Pulmonary artery endothelial cell (primary cell): ENCODE results near the gene LMF1. TPM values are rescaled to one million over a fixed set of nuclear protein-coding genes. Genes with fewer than 3 reads are reported as not detected.

Experiments used
- DNase-seq: peaks from one replicate; pipeline ENCODE4 v3.0.0-alpha.2; 2011; ENCODE audit warnings: low read depth, low spot score
- total RNA-seq: library from RNA; depleted of rRNA; stranded (reverse); fragments of >200 nt; gene quantifications from 2 replicates; pipeline ENCODE4 v1.2.3, GENCODE V29; 2014

Gene LMF1
- total RNA-seq, 1 donor from 2014 or later: 12.9 TPM

DNA sequence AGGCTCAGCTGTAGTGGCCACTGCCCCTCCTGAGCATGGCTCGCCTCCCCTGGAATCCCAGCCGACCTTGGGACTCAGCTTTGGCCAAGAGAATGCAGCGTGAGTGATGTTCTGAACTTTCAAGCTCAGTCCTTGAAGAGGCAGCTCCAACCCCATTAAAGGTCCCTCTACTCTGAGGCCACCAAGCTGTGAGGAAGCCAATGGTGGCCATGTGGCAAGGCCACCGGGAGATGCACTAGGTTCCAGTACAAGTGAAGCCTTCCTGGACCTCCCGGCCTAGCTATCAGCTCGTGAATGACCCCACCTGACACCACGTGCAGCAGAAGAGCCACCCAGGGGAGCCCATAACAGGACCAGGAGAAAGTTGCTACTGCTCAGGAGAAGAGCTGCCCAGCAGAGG is 88.5 kb downstream of the LMF1 start:
- no peak for DNase-seq

DNA sequence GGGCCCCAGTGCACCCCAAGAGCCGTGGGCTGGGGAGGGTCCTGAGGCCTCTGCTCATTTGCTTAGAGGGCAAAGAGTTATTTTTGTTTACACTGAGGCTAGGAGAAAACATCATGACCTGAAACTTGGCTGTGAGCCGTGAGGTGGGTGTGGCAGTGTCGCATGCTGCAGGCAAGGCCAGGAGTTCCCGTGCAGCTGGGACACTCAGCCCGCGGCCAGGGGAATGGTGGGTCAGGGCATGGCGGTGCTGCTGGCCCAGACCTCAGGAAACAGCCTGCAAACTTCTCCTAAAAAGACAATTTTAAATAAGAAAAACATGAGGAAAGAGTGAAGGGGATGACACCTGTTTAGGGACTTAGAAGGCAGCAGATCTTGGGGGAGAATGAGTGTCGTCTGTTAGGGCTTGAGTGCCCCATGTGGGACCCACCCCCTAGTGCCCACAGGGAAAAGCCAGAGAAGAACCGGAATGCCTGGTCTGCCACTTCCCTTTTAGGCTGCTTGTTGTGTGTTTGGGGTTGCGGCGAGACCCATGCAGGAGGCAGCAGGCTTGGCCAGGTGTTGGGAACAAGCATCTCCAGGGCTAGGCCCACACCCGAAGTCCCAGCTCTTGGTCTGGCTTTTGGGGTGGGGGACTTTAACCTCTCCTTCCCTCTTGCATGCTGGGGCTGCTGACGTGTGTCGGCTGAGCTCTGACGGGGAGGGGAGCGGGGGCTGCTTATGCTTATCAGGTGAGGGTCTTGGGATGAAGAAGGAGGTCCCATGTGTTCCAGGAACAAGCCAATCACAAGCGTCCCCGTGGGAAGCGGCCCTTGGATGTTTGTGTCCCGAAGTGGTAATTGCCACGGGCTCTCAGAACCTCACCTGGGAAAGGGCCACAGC is 89.3 kb downstream of the LMF1 start:
- DNase-seq: no peak

DNA sequence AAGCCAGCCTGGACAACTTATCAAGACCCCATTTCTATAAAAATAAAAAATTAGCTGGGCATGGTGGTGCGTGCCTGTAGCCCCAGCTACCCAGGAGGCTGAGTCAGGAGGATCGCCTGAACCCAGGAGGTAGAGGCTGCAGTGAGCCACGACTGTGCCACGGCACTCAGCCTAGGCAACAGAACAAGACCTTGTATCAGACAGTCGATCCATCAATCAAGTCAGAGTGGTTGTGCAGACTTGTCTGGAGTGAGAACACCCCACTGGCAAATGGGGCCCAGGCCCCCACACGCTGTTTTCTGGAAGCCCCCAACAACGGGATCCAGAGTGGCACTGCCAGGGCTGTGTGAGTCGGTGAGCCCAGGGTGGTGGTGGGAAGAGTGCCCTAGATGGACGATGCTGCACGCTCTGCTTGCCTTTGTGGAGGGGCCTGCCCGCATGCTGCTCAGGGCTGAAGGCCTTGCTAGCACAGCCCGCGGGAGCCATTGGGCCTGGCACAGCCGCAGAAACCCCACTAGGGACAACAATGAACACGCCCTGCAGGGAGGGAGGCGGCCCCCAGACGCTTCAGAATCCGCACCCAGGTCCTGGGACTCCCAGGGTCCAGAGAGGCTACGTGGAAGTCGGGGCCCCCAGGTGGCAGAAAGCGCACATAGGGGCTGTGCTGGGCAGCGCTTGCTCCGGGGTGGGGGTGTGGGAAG is 90.2 kb downstream of the LMF1 start:
- DNase-seq: no peak

DNA sequence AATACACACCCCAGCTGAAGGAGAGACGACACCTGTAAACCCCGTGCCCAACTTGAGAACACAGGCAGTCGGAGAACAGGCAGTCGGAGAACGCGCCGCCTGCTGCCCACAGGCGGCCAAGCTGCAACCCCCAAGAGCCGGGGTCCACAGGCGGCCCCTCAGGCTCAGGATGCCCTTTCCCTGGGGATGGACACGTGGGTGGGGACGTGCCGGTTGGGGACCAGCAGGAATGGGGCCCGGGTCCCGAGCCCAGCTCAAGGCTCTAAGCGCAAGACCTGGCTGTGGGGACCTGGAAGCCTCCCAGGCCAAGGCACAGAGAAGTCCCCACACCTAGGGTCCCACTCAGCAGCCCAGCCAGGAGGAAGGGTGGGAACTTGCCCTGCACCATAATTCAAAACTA is 90.8 kb downstream of the LMF1 start:
- DNase-seq: no peak

DNA sequence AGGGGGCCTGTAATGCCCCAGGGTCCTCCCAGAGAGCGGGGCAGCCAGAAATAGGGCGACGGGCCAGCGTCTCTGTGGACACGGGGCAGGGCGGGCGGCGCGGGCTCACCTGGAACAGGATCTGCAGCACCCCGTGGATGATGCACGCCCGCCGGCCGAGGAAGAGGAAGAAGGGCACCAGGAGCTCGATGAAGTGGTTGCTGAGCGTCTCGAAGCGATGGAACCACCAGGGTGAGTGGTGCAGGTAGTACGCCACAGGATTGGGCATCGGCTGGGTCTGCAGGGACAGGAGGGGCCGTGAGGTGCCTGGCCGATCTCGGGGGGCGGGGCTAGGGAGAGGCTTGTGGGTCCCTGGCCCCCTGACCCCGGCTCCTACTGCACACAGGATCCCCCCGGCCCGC is 91.3 kb downstream of the LMF1 start:
- DNase-seq: no peak

DNA sequence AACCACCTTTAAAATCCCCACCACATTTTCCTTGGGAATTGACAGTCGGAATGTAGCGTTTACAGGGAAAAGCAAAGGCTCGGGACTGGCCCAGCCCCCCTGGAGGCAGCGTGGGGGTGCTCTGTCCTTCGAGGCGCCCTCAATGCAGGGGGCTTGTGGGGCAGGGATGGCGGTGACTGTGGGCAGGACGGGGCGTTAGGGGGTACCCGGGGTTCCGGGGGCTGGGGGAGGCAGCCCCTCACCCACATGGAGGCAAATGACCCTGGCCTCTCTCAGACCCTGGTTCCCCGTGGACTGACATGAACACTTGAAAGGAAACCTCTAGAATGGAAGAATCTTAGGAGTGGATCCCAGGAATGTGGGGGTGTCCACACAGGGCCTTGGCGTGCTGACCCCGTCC is 91.9 kb downstream of the LMF1 start:
- no peak for DNase-seq

DNA sequence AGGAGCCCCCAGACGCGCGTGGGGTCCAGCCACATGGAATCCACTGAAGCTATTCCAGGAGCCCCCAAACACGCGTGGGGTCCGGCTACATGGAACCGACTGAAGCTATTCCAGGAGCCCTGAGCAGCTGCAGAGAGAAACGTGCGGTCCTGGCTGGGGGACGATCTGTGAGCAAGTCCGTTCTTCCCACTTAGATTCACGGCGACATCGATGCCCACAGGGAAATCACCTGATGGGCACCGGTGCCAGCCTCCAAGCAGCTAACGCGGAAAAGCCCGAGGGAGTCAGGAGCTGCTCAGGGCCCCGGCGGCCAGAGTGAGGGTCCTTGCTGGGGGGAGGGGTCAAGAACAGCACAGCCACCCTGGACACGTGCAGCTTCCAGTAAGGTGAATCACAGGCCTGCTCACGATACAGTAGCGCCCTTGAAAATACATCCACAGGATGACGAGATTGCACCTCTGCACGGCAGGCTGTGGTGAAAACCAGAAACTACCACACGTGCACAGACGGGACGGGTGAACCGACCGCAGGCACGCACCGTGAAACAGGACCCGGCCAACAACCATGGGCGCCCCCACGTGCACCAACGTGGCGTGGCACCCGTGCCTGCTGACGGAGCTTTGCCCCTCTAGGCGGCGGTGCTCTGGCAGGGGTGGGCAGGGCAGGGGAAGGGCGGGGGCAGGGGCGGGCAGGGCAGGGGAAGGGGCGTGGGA is 92.6 kb downstream of the LMF1 start:
- no peak for DNase-seq

DNA sequence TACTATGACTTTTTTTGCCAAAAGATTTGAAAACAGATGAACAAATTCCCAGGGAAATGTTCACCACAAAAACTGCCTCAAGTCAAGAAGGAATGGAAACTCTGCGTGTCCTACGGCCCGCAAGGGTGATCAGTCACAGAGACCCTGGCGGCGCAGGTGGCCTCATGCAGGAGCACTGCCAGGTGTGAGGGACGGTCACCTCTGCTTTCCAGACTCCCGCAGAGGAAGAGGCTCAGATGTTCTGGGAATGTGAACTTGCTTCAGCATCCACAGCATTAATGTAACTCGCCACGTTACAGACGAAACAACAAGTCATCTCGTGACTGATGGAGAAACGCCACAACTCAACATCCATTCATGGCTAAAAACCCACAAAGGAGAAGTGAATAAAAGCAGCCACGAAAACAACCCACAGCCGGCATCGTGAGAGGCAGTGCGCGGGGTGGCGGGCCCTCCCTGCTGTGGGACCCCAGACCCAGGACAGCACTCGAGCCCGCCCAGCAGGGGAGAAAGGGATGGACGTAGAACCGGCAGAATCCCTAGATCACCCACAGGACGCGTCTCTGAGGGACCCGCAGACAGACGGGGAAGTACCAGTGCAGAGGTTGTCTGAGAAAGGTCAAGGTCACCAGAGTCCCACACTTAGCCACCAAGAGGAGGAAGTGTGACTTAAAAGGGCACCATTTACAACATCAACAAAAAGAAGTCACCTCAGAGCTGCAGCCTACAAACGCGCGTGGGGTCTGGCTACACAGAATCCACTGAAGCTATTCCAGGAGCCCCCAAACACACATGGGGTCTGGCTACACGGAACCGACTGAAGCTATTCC is 93.3 kb downstream of the LMF1 start:
- DNase-seq: no peak

DNA sequence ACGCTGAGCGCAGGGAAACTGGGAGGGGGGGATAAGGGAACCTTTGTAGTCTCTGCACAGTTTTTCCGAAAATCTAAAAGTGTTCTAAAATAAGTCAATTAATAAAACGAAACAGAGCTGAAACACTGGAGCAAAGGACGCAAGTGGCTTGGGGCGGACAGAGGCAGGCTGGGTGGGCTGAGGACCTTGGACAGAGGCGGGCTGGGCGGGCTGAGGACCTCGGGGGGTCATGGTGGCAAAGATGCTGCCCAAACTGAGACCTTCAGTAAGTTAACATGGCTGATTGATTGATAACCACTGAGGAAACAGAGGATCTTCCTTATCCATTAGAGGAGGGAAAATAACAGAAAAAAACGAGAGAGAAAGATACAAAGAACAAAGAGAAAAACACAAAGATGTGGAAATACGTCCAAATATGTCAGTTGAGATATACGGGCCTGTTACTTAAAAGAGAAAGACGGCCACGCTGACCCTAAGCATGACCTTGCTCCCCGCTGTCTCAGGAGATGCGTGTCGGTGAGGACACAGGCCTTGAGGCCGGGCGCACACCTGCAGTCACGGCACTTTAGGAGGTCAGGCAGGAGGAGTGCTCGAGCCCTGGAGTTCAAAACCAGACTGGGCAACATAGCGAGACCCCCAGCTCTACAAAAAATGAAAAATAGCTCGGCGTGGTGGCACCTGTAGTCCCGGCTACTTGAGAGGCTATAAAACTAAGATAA is 94.1 kb downstream of the LMF1 start:
- DNase-seq: no peak

DNA sequence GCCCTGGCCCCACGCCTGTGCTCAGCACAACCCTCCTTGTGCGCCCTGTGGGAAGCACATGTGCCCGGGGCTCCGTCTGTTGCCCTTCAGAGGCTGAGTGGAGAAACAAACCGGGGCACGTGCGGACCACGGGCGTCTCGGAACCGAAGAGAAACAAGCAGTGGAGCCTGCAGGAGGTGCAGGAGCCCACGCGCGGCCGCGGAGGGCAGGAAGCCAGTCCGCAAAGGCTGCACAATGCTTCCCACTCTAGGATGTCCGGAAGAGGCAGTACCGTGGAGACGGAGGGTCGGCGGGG is 94.8 kb downstream of the LMF1 start:
- no peak for DNase-seq

DNA sequence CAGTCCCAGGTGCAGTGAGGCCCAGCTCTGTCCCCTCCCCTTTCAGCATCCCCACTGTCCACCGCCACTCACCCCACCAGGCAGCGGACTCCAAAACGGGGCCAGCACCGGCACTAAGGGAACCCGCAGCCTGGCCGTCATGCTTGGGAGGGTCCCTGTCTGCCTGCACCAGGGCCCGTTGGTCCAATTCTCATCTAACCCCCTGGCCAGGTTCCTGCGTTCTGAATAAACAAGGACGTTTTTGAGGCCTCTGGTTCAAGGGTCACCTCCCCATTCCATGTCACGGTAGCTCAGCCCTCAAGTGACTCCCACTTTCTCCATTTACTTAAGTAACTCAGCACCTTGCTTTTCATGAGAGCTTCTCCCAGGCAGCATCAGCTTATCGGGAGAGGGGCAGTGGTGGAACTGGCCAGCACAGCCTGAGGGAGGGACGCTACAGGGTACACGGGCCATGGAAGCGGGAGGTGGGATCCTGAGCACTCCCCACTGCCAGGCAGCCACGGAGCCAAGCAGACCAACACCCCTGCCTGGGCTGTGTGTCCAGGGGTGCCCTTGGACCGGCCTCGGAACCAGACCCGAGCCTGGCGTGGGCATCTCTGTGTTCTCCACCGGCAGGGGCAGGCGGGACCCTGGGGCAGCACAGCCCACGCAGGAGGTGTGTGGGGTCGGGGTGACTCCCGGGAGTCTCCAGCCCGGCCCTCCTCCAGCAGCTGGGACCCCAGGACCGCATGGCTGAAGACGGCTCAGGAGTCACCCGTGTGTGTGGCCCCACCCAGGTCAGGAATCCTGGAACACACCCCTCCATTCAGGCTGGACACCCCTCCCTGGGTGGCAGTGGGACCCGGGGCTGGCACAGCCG is 95.4 kb downstream of the LMF1 start:
- no peak for DNase-seq

DNA sequence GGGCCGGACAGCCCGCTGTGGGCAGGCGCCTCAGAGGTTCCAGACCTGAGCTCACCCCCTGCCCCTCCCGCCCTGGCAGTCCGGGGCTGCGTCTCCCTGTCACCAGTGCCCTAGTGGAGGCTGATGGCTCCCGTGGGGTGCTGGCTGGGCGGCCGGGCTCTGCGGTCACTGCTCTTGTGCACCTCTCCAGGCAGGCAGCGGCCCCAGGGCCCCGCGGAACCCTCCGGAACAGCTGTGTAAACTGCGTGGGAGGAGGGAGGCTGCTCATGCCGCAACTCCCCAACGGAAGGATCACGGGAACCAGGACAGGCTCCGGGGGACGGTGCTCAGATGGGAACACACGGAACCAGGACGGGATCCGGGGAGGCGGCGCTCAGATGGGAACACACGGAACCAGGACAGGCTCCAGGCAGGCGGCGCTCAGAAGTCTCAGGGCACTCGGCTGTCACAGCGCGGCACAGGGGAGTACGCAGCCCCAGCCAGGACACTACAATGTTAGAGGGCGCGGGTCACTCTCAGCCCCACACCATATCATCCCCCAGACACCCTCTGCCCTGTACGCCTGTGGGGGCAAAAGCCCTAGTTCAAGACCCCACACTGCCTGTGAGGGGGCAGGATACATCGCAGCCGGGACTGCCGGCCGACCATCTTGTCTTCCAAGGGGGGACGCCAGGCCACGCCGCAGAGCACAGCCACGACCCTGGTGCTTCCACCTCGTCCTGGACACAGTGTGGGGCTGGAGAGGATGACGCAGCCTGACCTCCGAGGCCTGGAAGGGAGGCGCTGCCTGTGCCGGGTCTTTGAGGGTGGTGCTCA is 96.2 kb downstream of the LMF1 start:
- no peak for DNase-seq

DNA sequence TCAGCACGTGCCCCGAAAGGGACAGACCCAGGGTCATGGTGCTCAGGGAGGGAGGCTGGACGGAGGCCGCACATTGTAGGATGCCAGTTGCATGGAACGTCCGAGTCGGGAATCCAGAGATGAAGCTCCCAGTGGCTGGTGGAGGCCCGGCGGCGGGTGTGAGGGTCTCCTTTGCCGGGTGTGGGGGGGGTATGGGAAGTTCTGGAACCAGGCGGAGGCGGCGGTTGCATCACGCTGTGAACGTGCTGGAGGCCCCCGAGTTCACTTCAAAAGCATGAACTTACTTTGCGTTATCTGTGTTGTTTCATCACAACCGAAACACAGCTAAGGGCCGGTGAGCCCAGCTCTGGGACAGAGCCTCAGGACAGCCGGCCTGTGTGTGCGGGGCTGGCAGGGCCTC is 96.9 kb downstream of the LMF1 start:
- no peak for DNase-seq

DNA sequence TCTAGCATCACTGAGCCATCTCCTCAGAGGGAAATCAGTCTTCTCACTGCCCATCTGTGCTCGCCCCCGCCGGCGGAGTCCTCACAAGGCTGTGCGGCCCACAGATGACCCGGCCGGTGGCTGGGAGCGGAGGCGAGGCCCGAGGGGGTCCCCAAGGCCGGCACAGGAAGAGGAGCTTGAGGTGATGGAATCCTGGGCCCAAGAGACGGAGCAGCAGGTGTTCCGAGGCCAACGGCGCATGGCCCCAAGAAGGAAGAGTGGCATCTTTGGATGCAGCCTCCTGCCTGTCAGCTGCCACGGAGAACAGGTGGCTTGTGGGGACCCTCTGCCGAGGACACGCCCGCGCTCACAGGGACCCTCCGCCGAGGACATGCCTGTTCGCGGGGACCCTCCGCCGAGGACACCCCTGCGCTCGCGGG is 97.5 kb downstream of the LMF1 start:
- DNase-seq: no peak

DNA sequence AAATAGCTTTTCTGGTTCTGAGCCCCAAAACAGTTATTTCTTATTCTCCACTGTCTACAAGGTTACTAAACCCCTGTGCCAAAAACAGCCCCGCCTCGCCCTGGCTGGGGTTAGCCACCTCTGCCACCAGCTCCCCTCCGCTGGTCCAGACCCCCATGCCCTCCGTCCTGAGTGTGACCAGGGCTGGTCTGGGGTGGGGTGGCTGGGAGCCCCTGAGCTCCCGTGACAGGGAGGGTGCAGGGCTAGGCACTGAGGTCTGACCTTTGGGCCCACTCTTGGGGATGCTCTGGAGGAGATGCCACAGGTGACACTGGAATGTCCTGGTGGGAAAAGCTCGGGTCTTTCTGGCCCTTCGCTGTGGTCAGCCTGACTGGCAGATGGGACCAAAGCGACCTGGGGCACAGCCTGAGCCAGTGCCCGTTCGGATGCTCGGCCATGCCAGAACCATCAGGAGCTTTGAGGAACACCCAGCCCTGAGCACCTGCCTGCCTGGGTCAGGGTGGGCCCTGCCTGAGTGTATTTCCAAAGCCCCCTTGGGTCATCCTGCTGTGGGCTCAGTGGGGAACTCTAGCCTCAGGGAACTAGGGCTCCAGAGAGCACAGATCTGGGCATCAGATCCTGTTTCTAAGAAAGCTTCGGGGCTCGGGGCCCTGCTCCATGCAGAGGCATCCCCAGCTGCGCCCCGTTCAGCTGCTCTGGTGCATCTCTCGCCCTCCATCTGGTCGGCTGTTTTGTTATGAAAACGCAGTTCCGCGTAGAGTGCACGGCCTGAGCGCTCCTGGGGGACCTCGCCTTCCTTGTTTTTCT is 98.1 kb downstream of the LMF1 start:
- no peak for DNase-seq

DNA sequence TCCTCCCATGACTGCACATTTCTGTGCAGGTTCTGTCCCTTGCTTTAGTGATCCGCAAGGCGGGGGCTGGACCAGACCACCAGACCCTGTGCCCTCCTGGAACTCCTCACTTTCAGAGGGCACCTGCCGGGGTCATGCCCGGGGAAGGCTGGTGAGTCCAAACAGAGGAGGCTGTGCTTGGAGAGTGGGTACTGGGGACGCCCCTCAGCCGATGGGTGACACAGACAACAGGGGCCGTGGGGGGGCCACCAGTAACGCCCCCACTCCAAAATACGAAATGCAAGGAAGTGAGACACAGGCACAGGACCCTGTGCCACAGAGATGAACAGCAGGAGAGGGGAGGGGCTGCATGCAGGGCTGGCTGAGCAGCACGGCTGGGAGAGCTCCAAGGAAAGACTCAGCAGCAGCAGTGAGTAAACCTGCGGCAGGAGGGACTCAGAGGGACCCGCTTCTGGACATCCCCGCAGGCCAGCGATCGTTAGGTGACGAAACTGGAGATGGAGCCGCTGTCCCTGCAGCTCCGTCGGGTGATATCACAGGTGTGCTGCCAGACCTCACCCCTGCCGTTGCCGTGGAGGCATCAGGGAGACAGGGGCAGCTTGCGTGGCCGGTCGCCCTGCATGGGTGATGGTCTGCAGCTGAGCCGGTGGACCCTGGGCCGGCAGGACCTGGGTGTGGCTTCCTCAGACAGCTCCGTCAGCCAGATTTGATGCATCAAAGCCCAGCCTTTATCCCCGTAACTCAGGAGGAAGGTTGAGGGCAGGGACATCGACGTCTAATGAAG is 99.0 kb downstream of the LMF1 start:
- DNase-seq: no peak

DNA sequence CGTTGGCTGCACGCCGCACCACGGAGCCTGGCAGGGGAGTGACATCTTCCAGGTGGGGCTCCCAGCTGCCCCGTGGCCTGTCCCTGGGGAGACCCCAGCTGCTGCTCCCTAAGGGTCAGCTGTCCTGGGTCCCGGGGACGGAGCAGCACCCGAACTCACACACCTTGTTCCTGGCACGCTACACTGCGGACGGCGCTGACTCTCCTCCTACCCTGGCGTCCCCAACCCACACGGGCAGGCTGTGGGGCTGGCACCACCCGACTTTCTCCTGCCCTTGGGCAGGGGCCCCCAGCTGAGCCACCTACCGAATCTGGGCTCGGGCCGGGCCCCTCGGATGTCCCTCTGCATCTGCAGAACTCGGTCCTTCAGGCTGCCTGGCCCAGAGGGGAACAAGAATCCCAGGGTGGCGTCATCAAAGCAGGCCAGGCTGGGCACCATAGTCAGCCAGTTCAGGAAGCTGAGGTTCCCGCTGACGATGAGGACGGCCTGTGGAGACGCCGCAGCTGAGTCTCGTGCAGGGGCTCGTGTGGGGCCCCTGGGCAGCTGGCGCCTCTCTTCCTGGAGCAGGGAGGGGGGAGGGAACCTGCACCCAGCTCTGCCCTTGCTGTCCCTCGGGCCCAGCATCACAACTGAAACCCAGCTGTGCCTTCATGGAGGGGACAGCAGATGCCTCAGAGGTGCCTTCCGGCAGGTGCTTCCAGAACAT is 99.8 kb downstream of the LMF1 start:
- DNase-seq: no peak
